ENCODE measurements around the gene WSCD2. TPM values are rescaled to one million over a fixed set of nuclear protein-coding genes. Genes with fewer than 3 reads are reported as not detected.

Gene WSCD2
- total and polyA plus RNA-seq, 2 donors (not counting 1 experiment from before 2014, with no cell fraction given): 1.1 to 5.9 TPM

GRCh38 chr12:108260039-108260438 is 131.0 kb downstream of the WSCD2 start:
- ChIA-PET CTCF (no interaction called here), POLR2A (no interaction called here)
- H3K4me2 ChIP-seq (replicated peaks; ENCODE audit: low read depth, low read length, poor library complexity, severe bottlenecking): no peak overlapping the region
- no peaks in the 10 kb centered on the region for H4K20me1 ChIP-seq (ENCODE audit: control insufficient read depth, insufficient read depth, low read length, poor library complexity, severe bottlenecking)
- Mint-ChIP-seq H3K27ac (no peak overlapping the region), H3K4me3 (no peak overlapping the region), H3K9me3 (ENCODE audit: insufficient read depth) (peaks cover 20% of the 10 kb centered on the region), H3K4me1 (no peaks in the 10 kb centered on the region), H3K27me3 (peaks cover 14% of the 10 kb centered on the region)
- ATAC-seq (ENCODE audit: low read depth) (no peak), DNase-seq (no peak)
- WGBS (ENCODE audit: insufficient coverage): no CpG with 5 or more reads among the region's 3 CpGs
- H3K27me3 ChIP-seq (replicated peaks in 1 of 4; ENCODE audit: control extremely low read depth in 1 of 4, control insufficient read depth in 3 of 4, insufficient read depth in 4 of 4, low read length in 3 of 4): peaks cover 0 to 3% (median 0%) of the 10 kb centered on the region in 4 experiments
- no peak overlapping the region for H3K4me3 ChIP-seq (ENCODE audit: control extremely low read depth in 1 of 5, extremely low read depth in 1 of 5, insufficient read depth in 1 of 5, low read depth in 2 of 5, low read length in 4 of 5)
- peaks cover 0 to 11% (median 0%) of the 10 kb centered on the region in 3 donors for H3K9me3 ChIP-seq (ENCODE audit: control extremely low read depth in 1 of 3, control insufficient read depth in 2 of 3, insufficient read depth in 1 of 3, low read length in 2 of 3)
- H3K4me1 ChIP-seq (ENCODE audit: control insufficient read depth in 2 of 2, insufficient read depth in 2 of 2, low read length in 2 of 2): no peaks in the 10 kb centered on the region
- no peak overlapping the region for H3K27ac ChIP-seq (ENCODE audit: low read length in 2 of 2)
- H3K9ac ChIP-seq (ENCODE audit: low read length): no peak overlapping the region
- intact Hi-C loops (cut with micrococcal nuclease): no loop called here
- no peaks in the 10 kb centered on the region for H3K79me2 ChIP-seq (ENCODE audit: control insufficient read depth, insufficient read depth, low read length)
- H2AFZ ChIP-seq (ENCODE audit: insufficient read depth, low read depth, low read length, poor library complexity, severe bottlenecking): no peak overlapping the region
- TF ChIP-seq CTCF (IDR thresholded peaks at IDR 0.05): no peak
- TF ChIP-seq EZH2 (IDR thresholded peaks at IDR 0.05; ENCODE audit: borderline replicate concordance, insufficient read depth, low read depth, low read length, poor library complexity, severe bottlenecking): no peak
- H3K36me3 ChIP-seq (replicated peaks in 1 of 2; ENCODE audit: control extremely low read depth in 1 of 2, control insufficient read depth in 1 of 2, extremely low read depth in 1 of 2, insufficient read depth in 2 of 2, low read length in 1 of 2): no peaks in the 10 kb centered on the region

GRCh38 chr12:108260969-108261368 is 131.9 kb downstream of the WSCD2 start:
- H3K27me3 ChIP-seq (replicated peaks in 1 of 4; ENCODE audit: control extremely low read depth in 1 of 4, control insufficient read depth in 3 of 4, insufficient read depth in 4 of 4, low read length in 3 of 4): peaks cover 0 to 3% (median 0%) of the 10 kb centered on the region in 4 experiments
- Mint-ChIP-seq H3K4me3 (no peak overlapping the region), H3K9me3 (ENCODE audit: insufficient read depth) (peaks cover 20% of the 10 kb centered on the region), H3K4me1 (no peaks in the 10 kb centered on the region), H3K27ac (no peak overlapping the region), H3K27me3 (peaks cover 19% of the 10 kb centered on the region)
- no peaks in the 10 kb centered on the region for H4K20me1 ChIP-seq (ENCODE audit: control insufficient read depth, insufficient read depth, low read length, poor library complexity, severe bottlenecking)
- ChIA-PET POLR2A (no interaction called here), CTCF (interaction anchor here (0.6 kb wide), 1 partner anchor 133 kb away, joined by 3 read pairs; no protein-coding TSS in a partner anchor)
- H3K9ac ChIP-seq (ENCODE audit: low read length): no peak overlapping the region
- H3K4me3 ChIP-seq (ENCODE audit: control extremely low read depth in 1 of 5, extremely low read depth in 1 of 5, insufficient read depth in 1 of 5, low read depth in 2 of 5, low read length in 4 of 5): no peak overlapping the region
- no peaks in the 10 kb centered on the region for H3K36me3 ChIP-seq (replicated peaks in 1 of 2; ENCODE audit: control extremely low read depth in 1 of 2, control insufficient read depth in 1 of 2, extremely low read depth in 1 of 2, insufficient read depth in 2 of 2, low read length in 1 of 2)
- H3K9me3 ChIP-seq (ENCODE audit: control extremely low read depth in 1 of 3, control insufficient read depth in 2 of 3, insufficient read depth in 1 of 3, low read length in 2 of 3): peaks cover 0 to 11% (median 0%) of the 10 kb centered on the region in 3 donors
- no peaks in the 10 kb centered on the region for H3K79me2 ChIP-seq (ENCODE audit: control insufficient read depth, insufficient read depth, low read length)
- DNase-seq: no peak
- intact Hi-C loops (cut with micrococcal nuclease): no loop called here
- ATAC-seq (ENCODE audit: low read depth): no peak
- TF ChIP-seq EZH2 (IDR thresholded peaks at IDR 0.05; ENCODE audit: borderline replicate concordance, insufficient read depth, low read depth, low read length, poor library complexity, severe bottlenecking) (no peak), CTCF (IDR thresholded peaks at IDR 0.05) (no peak)
- no peak overlapping the region for H3K4me2 ChIP-seq (replicated peaks; ENCODE audit: low read depth, low read length, poor library complexity, severe bottlenecking)
- no peak overlapping the region for H2AFZ ChIP-seq (ENCODE audit: insufficient read depth, low read depth, low read length, poor library complexity, severe bottlenecking)
- no peaks in the 10 kb centered on the region for H3K4me1 ChIP-seq (ENCODE audit: control insufficient read depth in 2 of 2, insufficient read depth in 2 of 2, low read length in 2 of 2)
- H3K27ac ChIP-seq (ENCODE audit: low read length in 2 of 2): no peak overlapping the region
